Cardiac atrium fibroblast (primary cell): ENCODE measurements around the gene POLE3. TPM values are rescaled to one million over a fixed set of nuclear protein-coding genes. Genes with fewer than 3 reads are reported as not detected.

Source experiments
- total RNA-seq: library from RNA; depleted of rRNA; stranded (reverse); fragments of >200 nt; gene quantifications from 2 replicates; pipeline ENCODE4 v1.2.3, GENCODE V29; 2015

The POLE3 gene, protein sequence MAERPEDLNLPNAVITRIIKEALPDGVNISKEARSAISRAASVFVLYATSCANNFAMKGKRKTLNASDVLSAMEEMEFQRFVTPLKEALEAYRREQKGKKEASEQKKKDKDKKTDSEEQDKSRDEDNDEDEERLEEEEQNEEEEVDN
- total RNA-seq = 32.1 and 35.3 TPM in 2 replicates

DNA sequence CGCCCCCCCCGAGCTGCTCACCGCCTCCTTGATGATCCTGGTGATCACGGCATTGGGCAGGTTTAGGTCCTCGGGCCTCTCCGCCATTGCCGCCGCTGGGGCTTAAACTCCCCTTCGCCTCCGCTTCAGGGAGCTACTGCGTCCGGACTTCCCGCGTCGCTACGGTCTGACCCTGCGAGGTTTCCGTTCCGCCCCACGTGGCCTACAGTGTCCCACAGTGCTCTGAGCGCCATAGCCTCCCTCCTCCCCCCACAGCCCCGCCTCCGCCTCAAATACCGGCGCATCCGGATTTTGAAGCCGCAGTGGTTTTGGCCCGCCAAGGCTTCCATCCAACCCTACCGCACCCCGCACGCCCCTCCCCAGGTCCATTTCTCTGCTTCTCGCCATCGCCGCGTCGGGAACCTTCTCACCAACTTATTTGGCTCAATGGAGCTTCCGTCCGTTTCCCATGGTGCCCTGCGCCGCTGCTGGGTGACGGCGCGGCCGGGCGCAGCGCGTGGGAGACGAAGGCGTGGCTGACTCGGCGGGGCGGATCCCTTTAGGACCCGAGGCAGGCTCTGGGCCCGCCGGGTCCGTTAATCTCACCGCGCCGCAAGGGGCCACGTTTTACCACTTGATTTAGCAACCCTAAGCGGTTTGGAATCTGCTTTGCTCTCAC is at the start of gene POLE3, which contains the start of gene C9orf43:
Gene POLE3, minus strand, starts transcription at position 469 of the 658 bp plus-strand sequence. Its CDS starts 382 bp downstream, at position 87.
Gene C9orf43, plus strand, starts transcription at position 541 of the 658 bp plus-strand sequence. CDS start 2,747 bp downstream, outside the sequence.

DNA sequence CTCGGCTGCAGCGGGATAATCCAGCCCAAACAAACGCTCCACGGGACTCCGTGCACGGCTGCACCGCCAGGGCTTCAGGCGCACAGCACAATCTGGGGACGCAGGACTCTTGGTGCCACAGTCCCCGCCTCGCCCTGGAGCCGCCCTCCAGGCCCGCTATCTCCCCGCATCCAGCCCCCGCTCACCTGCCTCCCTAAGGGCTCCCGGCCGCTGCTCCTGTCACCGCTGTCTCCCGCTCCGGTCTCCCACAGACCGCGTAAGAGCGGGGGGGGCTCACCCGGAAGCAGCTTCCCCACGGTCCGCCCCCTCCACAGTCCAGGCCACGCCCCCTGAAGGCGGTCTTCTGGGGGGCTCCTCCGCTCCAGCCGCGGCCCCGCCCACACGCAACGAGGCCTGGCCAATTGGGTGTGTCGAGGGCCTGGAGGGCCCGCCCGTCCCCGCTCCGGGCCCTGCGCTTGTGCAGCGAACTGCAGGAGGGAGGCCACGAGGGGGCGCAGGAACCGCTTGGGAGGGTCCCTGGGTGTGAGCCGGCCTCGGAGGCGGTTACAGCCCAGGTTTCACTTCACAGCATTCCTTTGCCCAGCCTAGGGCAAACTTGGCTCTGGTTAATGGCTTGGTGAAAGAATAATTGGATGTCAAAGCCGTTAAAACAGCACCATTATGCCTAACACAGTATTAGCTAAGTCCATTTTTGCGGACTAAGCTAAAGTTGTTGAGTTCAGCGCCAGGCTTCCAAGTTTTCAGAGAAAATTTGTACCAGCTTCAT is 9.3 kb downstream of the POLE3 start, which contains the start of gene ALAD:
Gene ALAD, minus strand, starts transcription at position 258 of the 766 bp plus-strand sequence. CDS start 7,725 bp downstream, outside the sequence.

DNA sequence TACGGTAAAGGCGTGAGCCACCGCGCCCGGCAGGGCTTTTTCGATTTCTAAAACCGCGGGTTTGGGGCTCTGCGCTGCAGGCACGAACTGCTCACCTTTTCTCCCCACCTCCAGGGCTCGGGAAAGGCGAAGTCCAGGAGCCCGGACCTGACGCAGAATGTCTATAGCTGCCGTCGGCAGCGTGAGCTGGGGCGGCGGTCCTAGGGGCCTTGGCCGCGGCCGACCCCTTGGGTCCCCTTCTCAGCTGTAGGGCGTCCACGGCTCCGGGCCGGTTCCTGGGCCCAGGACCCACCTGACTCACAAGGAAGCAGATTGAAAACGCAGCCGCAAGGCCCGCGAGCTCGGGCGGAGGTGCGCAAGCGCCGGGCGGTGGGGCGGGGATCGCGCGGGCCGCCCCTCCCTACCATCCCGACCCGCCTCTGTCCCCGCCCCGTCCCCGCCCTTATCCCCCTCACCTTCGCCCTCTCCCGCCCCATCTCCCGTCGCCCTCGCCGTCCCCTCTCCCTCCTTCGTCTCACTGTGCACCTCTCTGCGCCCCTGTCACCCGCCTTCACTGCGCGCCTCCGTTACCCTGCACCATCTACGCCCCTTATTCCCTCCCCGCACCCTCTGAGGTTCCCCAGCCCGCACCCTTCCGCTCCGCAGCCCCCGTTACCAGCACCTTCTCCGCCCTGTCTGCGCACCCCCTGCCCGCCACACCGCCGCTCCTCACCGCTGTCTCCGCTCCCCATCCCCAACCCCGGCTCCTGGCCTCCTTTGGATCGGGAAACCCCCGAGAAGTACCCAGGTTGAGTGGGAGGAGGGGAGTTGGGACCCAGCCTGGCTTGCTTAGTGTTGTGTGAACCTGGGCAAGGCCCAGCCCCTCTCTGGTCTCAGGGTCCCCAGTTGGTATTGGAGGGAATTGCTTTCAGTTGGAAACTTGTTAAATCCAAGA is 33.6 kb downstream of the POLE3 start, which contains the start of gene HDHD3:
Gene HDHD3, minus strand, starts transcription at position 353 of the 934 bp plus-strand sequence. CDS start 2,632 bp downstream, outside the sequence.

Other genes with a start within 250 kb of the POLE3 start
- gene FKBP15, start 189.4 kb downstream of the POLE3 start, total RNA-seq = 14.1 and 14.6 TPM in 2 replicates
- gene SLC31A1, start 189.1 kb downstream of the POLE3 start, total RNA-seq = 22.4 and 33.5 TPM in 2 replicates
- 33.2 and 33.4 TPM in 2 replicates for gene CDC26, start 135.1 kb downstream of the POLE3 start, total RNA-seq
- gene PRPF4, start 135.0 kb downstream of the POLE3 start, total RNA-seq = 22.4 and 27.8 TPM in 2 replicates
- not detected in 2 replicates for gene RNF183, start 107.3 kb downstream of the POLE3 start, total RNA-seq
- gene WDR31, start 70.4 kb downstream of the POLE3 start, total RNA-seq = 0.49 and 0.90 TPM in 2 replicates
- gene BSPRY, start 61.1 kb downstream of the POLE3 start, total RNA-seq = not detected in 2 replicates
- 7.0 and 8.4 TPM in 2 replicates for gene HDHD3, start 33.7 kb downstream of the POLE3 start, total RNA-seq
- 19.5 and 26.6 TPM in 2 replicates for gene ALAD, start 9.4 kb downstream of the POLE3 start, total RNA-seq
- gene C9orf43, start 72 bp upstream of the POLE3 start, total RNA-seq = 0.16 TPM in 1 of 2 replicates, not detected in the other
- gene RGS3, start 53.1 kb upstream of the POLE3 start, total RNA-seq = 36.5 and 62.0 TPM in 2 replicates